Activated T-helper 1 cell treated with Interleukin-2 at 50 U/mL for 16 hours (primary cell): ENCODE data around the gene ACP1.
"Not testable (repeated sequence)": the region's sequence is repeated elsewhere in the genome, so short reads cannot be mapped to it uniquely, and the experiment has no call there.

Experiments used
- DNase-seq: peaks from one replicate; pipeline ENCODE4 v3.0.0-alpha.2; 2020; ENCODE audit warnings: low read depth

Gene ACP1

GRCh38 chr2:310994-311393 lies 46.2 kb downstream of the ACP1 start:
- no peak for DNase-seq

- DNase-seq, result no peak
Observed at GRCh38 chr2:313991-314390, 49.2 kb downstream of the ACP1 start.

- no peak for DNase-seq
Observed at GRCh38 chr2:314561-315336, 50.0 kb downstream of the ACP1 start.

GRCh38 chr2:315925-316324 lies 51.2 kb downstream of the ACP1 start:
- not testable (repeated sequence) for DNase-seq

- no peak for DNase-seq
Observed at GRCh38 chr2:316381-316780, 51.6 kb downstream of the ACP1 start.

GRCh38 chr2:317501-318424 lies 53.0 kb downstream of the ACP1 start:
- no peak for DNase-seq

DNA sequence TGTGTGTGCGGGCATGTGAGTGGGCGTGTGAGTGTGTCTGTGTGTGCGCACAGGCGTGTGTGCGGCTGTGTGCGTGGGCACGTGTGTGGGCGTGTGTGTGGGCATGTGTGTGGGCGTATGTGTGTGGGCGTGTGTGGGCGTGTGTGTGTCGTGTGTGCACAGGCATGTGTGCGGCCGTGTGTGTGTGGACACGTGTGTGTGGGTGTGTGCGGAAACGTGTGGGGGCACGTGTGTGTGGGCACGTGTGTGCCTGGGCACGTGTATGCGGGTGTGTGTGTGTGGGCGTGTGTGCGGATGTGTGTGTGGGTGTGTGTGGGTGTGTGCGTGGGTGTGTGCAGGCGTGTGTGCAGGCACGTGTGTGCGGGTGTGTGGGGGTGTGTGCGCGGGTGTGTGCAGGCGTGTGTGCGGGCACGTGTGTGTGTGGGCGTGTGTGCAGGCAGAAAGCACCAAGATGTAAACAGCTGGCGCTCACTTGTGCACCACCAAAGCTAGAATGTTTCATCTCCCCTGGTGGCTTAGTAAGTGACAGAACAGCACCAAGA lies 54.4 kb downstream of the ACP1 start:
- no peak for DNase-seq

DNA sequence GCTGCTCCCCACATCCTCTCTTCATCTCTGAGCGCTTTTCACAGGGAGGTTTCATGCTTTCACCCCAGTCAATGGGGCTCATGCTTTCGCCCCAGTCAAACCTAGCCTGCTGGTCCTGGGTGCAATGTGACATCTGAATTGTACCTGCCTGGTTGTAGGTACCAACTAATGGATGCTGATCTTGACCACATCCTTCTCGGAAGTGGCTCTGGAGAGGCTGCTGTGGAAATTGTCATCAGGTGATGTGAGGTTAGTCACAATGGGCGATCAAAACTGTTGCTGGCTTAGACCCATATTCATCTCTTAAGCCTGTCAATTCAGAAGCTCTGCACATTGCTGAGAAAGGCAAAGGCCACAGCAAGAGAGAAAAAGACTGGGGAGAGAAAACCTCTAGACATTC lies 55.8 kb downstream of the ACP1 start:
- no peak for DNase-seq

DNA sequence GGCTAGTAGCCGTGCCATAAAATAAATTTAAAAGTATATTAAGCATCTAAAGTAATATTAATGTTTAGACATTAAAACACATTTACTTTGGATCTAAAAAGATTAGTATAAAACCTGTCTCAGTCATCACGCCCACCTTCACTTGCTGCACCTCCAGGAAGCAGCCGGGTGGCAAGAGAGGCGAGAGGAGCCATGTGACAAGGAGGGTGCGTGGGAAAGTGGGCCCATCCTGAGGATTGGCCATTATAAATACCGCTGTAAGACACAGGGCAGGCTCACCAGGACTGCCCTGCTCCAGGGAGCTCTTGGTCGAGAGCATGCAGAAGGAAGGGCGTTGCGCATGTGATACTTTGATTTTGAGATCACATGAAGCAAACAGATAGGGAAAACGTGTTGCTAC lies 57.6 kb downstream of the ACP1 start:
- DNase-seq, result no peak

GRCh38 chr2:323035-323434 lies 58.3 kb downstream of the ACP1 start:
- no peak for DNase-seq
